GM19025 (cell line): ENCODE results near the gene PRICKLE2.

Experiments
- ATAC-seq: cut with Tn5 transposase; IDR thresholded peaks from one replicate; pipeline ENCODE4 v1.9.1; 2021; ENCODE audit warnings: mild to moderate bottlenecking, low read depth, moderate library complexity; ENCODE audit not compliant: unreplicated experiment

The PRICKLE2 gene

GRCh38 chr3:64055076-64055475 lies 170.2 kb downstream of the PRICKLE2 start:
- ATAC-seq = no peak

GRCh38 chr3:64054488-64054887 lies 170.8 kb downstream of the PRICKLE2 start:
- ATAC-seq = no peak

GRCh38 chr3:64053581-64053980 lies 171.7 kb downstream of the PRICKLE2 start:
- no peak for ATAC-seq

GRCh38 chr3:64053117-64053516 lies 172.1 kb downstream of the PRICKLE2 start:
- no peak for ATAC-seq

GRCh38 chr3:64049832-64050231 lies 175.4 kb downstream of the PRICKLE2 start:
- no peak for ATAC-seq

GRCh38 chr3:64049136-64049535 lies 176.1 kb downstream of the PRICKLE2 start:
- ATAC-seq = no peak

- ATAC-seq = no peak
Observed at GRCh38 chr3:64048631-64049061, 176.6 kb downstream of the PRICKLE2 start.

GRCh38 chr3:64047787-64048186 lies 177.5 kb downstream of the PRICKLE2 start:
- no peak for ATAC-seq

- no peak for ATAC-seq
Observed at GRCh38 chr3:64046996-64047594, 178.2 kb downstream of the PRICKLE2 start.

GRCh38 chr3:64046592-64046991 lies 178.7 kb downstream of the PRICKLE2 start:
- ATAC-seq = no peak

GRCh38 chr3:64042952-64043351 lies 182.3 kb downstream of the PRICKLE2 start:
- ATAC-seq = no peak
